ENCODE results near the gene ETNK1.
"Not testable (repeated sequence)": the region's sequence is repeated elsewhere in the genome, so short reads cannot be mapped to it uniquely, and the experiment has no call there.

ETNK1 gene

GRCh38 chr12:22600181-22600580 lies 24.8 kb upstream of the ETNK1 start:
- Histone ChIP-seq H3K79me2 (no peaks in the 10 kb centered on the region), H2AFZ (no peak overlapping the region), H3K36me3 (ENCODE audit: control insufficient read depth, insufficient read depth, low read length) (no peaks in the 10 kb centered on the region), H3K27ac (no peak overlapping the region), H3K27me3 (ENCODE audit: control insufficient read depth, insufficient read depth, low read length) (no peaks in the 10 kb centered on the region), H3K9ac (no peak overlapping the region), H3K4me2 (ENCODE audit: low read length) (no peak overlapping the region), H3K9me3 (ENCODE audit: control insufficient read depth, low read length) (no peaks in the 10 kb centered on the region), H3K4me3 (ENCODE audit: low read depth, low read length) (no peak overlapping the region), H3K4me1 (no peaks in the 10 kb centered on the region)
- TF ChIP-seq, protein P1, sequence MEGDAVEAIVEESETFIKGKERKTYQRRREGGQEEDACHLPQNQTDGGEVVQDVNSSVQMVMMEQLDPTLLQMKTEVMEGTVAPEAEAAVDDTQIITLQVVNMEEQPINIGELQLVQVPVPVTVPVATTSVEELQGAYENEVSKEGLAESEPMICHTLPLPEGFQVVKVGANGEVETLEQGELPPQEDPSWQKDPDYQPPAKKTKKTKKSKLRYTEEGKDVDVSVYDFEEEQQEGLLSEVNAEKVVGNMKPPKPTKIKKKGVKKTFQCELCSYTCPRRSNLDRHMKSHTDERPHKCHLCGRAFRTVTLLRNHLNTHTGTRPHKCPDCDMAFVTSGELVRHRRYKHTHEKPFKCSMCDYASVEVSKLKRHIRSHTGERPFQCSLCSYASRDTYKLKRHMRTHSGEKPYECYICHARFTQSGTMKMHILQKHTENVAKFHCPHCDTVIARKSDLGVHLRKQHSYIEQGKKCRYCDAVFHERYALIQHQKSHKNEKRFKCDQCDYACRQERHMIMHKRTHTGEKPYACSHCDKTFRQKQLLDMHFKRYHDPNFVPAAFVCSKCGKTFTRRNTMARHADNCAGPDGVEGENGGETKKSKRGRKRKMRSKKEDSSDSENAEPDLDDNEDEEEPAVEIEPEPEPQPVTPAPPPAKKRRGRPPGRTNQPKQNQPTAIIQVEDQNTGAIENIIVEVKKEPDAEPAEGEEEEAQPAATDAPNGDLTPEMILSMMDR (IDR thresholded peaks at IDR 0.05): no peak

DNA sequence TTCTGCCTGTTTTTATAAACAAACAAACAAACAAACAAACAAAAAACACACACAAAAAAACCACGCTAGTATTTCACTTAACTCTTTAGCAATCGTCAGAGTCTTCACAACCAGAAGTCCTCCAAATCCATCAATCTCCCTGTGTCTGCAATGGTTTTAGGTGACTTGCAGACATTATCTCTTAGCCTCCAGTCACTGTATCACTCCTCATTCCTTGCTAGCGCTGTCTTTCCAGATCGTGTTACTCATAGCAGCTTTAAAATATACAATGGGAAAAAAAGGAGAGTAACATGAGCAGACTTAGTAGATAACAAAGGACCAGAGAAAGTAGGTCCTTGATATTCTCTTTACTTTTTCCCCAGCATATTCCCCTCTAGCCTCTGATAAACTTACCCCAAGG lies 15.5 kb upstream of the ETNK1 start:
- TF ChIP-seq, protein P1 (IDR thresholded peaks at IDR 0.05): no peak
- H3K4me2 ChIP-seq (ENCODE audit: low read length): no peak overlapping the region
- H3K4me3 ChIP-seq (ENCODE audit: low read depth, low read length): no peak overlapping the region
- H2AFZ ChIP-seq: no peak overlapping the region
- no peak overlapping the region for H3K27ac ChIP-seq
- H3K27me3 ChIP-seq (ENCODE audit: control insufficient read depth, insufficient read depth, low read length): no peaks in the 10 kb centered on the region
- H3K4me1 ChIP-seq: no peaks in the 10 kb centered on the region
- H3K36me3 ChIP-seq (ENCODE audit: control insufficient read depth, insufficient read depth, low read length): no peaks in the 10 kb centered on the region
- no peaks in the 10 kb centered on the region for H3K9me3 ChIP-seq (ENCODE audit: control insufficient read depth, low read length)
- no peak overlapping the region for H3K9ac ChIP-seq
- H3K79me2 ChIP-seq: no peaks in the 10 kb centered on the region

GRCh38 chr12:22610131-22610530 lies 14.8 kb upstream of the ETNK1 start:
- Histone ChIP-seq H3K4me3 (ENCODE audit: low read depth, low read length) (no peak overlapping the region), H3K4me1 (no peaks in the 10 kb centered on the region)

DNA sequence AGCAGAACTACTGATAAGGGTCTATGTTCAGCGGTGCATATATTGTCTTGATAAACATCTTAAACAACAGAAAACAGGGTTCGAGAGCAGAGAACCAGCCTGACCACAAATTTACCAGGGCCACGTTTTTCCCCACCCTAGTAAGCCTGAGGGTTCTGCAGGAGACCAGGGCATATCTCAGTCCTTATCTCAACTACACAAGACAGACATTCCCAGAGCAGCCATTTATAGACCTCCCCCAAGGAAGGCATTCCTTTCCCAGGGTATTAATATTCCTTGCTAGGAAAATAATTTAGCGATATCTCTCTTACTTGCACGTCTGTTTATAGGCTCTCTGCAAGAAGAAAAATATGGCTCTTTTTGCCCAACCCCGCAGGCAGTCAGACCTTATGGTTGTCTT lies 12.1 kb upstream of the ETNK1 start:
- H3K4me1 ChIP-seq; H3K9me3 ChIP-seq (ENCODE audit: control insufficient read depth, low read length); H3K4me3 ChIP-seq (ENCODE audit: low read depth, low read length); H2AFZ ChIP-seq; H3K27me3 ChIP-seq (ENCODE audit: control insufficient read depth, insufficient read depth, low read length); H3K9ac ChIP-seq; H3K27ac ChIP-seq; H3K4me2 ChIP-seq (ENCODE audit: low read length); H3K79me2 ChIP-seq; H3K36me3 ChIP-seq (ENCODE audit: control insufficient read depth, insufficient read depth, low read length): not testable (repeated sequence)

More at GRCh38 chr12:22610131-22610530, 14.8 kb upstream of the ETNK1 start:
- TF ChIP-seq, protein P1 (IDR thresholded peaks at IDR 0.05): no peak
- H3K9ac ChIP-seq: no peak overlapping the region
- no peaks in the 10 kb centered on the region for H3K27me3 ChIP-seq (ENCODE audit: control insufficient read depth, insufficient read depth, low read length)
- no peaks in the 10 kb centered on the region for H3K79me2 ChIP-seq
- no peak overlapping the region for H3K4me2 ChIP-seq (ENCODE audit: low read length)
- H3K36me3 ChIP-seq (ENCODE audit: control insufficient read depth, insufficient read depth, low read length): no peaks in the 10 kb centered on the region
- no peaks in the 10 kb centered on the region for H3K9me3 ChIP-seq (ENCODE audit: control insufficient read depth, low read length)
- H3K27ac ChIP-seq: no peak overlapping the region
- H2AFZ ChIP-seq: no peak overlapping the region

GRCh38 chr12:22615963-22616501 lies 8.9 kb upstream of the ETNK1 start:
- TF ChIP-seq, protein P1 (IDR thresholded peaks at IDR 0.05): no peak
- Histone ChIP-seq H3K27me3 (ENCODE audit: control insufficient read depth, insufficient read depth, low read length) (no peaks in the 10 kb centered on the region), H3K36me3 (ENCODE audit: control insufficient read depth, insufficient read depth, low read length) (no peaks in the 10 kb centered on the region), H3K4me2 (ENCODE audit: low read length) (no peak overlapping the region), H2AFZ (no peak overlapping the region), H3K79me2 (no peaks in the 10 kb centered on the region), H3K4me3 (ENCODE audit: low read depth, low read length) (no peak overlapping the region), H3K9ac (no peak overlapping the region), H3K4me1 (no peaks in the 10 kb centered on the region), H3K27ac (no peak overlapping the region), H3K9me3 (ENCODE audit: control insufficient read depth, low read length) (no peaks in the 10 kb centered on the region)

All from parathyroid adenoma (tissue), 2 donors.